Esophagus muscularis mucosa (tissue), 3 donors: ENCODE data around the gene NPS.

ENCODE experiments used
- CTCF ChIP-seq, 3 experiments: fragments of 200-600 bp in 2 of 3; fragments of 450-650 bp in 1 of 3; sonication (generic) in 2 of 3; IDR thresholded peaks; one replicate each; pipeline ENCODE4 v1.5.1; 2017 to 2019; ENCODE audit warnings: antibody characterized with exemption in 3 of 3, mild to moderate bottlenecking in 2 of 3, moderate library complexity in 1 of 3
- POLR2A ChIP-seq: fragments of 450-650 bp; IDR thresholded peaks from one replicate; pipeline ENCODE4 v1.6.1; 2017; ENCODE audit warnings: antibody characterized with exemption, moderate library complexity, mild to moderate bottlenecking, low read depth
- POLR2AphosphoS5 ChIP-seq, 2 donors: sonication (generic); formaldehyde crosslinking; IDR thresholded peaks; one replicate each; pipeline ENCODE4 v1.6.1; 2017; ENCODE audit warnings: antibody characterized with exemption in 2 of 2

DNA sequence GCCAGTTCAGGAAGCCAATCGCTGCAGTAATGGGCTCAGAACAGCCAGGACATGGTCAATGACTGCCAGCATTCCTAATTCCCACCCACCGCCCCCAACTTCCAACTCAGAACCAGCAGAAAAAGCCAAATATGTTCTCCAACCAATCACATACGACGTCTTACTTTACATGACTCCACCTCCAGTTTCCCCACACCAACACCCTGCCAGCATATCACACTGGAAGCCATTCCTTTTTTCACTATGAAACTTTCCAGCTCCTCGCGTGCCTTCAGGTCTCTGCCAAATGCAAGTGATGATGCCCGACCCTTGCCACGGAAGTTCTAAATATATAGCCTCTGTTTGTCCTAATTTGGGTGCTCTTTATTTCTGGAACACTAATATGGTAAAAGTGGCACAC is 12.5 kb downstream of the NPS start:
- TF ChIP-seq CTCF (IDR thresholded peaks at IDR 0.05) = no peak
- no peak for TF ChIP-seq POLR2A
- no peak for TF ChIP-seq POLR2AphosphoS5 (IDR thresholded peaks at IDR 0.05)
